Epithelial cell of proximal tubule (primary cell): ENCODE data around the gene GPR52. TPM values are rescaled to one million over a fixed set of nuclear protein-coding genes. Genes with fewer than 3 reads are reported as not detected.

Experiments
- DNase-seq: peaks from one replicate; pipeline ENCODE4 v3.0.0-alpha.2; 2011; ENCODE audit warnings: low read depth
- H3K4me3 ChIP-seq: 2 replicates; pipeline ENCODE4 v1.5.1; 2011; ENCODE audit warnings: low read depth, mild to moderate bottlenecking, low read length
- CTCF ChIP-seq: conservative IDR thresholded peaks from 2 replicates; pipeline ENCODE4 v1.5.1; 2012; ENCODE audit warnings: low read depth, mild to moderate bottlenecking, low read length
- total RNA-seq: library from RNA; depleted of rRNA; stranded (reverse); fragments of >200 nt; gene quantifications from 2 replicates; pipeline ENCODE4 v1.2.3, GENCODE V29; 2015

The GPR52 gene
- total RNA-seq, 1 donor from 2014 or later = not detected

DNA sequence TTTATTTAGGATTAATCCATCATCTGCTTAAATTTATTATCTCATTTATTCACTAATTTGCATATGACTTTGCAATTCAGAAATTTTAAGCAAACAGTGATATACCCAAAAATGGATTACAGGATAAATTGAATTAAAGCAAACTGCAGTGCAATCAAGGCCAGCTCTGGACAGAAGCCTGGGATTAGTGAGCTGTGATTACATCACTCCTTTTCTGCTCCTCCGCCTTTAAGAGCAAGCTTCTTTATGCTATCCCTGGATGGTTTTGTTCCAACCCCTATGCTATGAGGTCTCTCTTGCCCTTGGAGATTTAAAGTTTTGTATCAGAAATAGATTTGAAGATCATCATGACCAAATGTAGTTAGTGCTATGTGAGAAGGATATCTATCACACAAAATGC, 32.6 kb downstream of the GPR52 start:
- H3K4me3 ChIP-seq = no peak overlapping the region
- no peak for DNase-seq
- no peak for TF ChIP-seq CTCF

DNA sequence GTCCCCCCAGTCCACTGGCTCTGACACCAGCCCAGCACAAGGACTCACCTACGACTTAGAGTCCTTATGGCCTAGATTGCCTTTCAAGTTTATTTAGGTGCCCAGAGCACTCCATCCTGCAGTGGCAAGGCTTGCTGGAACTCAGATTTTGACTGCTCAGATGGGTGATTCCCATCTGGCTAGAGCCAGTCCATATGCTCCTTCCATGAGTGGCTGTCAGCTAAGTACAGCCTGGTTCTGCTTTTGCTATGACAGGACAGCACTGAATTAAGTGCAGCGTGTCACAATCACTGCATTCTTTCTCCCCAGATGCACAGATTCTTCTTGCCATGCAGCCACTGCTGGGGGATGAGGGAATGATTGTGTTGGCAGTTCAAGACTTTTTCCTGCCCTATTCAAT, 43.8 kb downstream of the GPR52 start:
- no peak for TF ChIP-seq CTCF

GRCh38 chr1:174497478-174497877, 49.7 kb downstream of the GPR52 start:
- no peak for TF ChIP-seq CTCF
- H3K4me3 ChIP-seq = no peak overlapping the region
- no peak for DNase-seq

More for the DNA sequence above, 43.8 kb downstream of the GPR52 start:
- H3K4me3 ChIP-seq = no peak overlapping the region
- no peak for DNase-seq
